Esophagus squamous epithelium (tissue), 4 donors: Measurements from ENCODE around the gene KIF5C.
A peak's percentile ranks its signal among the peaks of the same experiment; 100 is the strongest.

Experiments
- CTCF ChIP-seq, 6 experiments: fragments of 450-650 bp in 4 of 6; fragments of 200-600 bp in 2 of 6; sonication (generic) in 2 of 6; IDR thresholded peaks; one replicate each; pipeline ENCODE4 v1.5.1; 2016 to 2019; ENCODE audit warnings: antibody characterized with exemption in 6 of 6, mild to moderate bottlenecking in 4 of 6, moderate library complexity in 4 of 6
- POLR2A ChIP-seq, 4 donors: fragments of 450-650 bp; IDR thresholded peaks; one replicate each; pipeline ENCODE4 v1.6.1; 2017; ENCODE audit warnings: antibody characterized with exemption in 4 of 4, mild to moderate bottlenecking in 4 of 4, moderate library complexity in 3 of 4

GRCh38 chr2:148926981-148927401 lies 52.0 kb downstream of the KIF5C start:
- TF ChIP-seq POLR2A (IDR thresholded peaks at IDR 0.05) (no peak), CTCF (IDR thresholded peaks at IDR 0.05) (peak in 1 of 6 experiments; percentile 2)
